ENCODE results near the gene SPDYE3. TPM values are rescaled to one million over a fixed set of nuclear protein-coding genes. Genes with fewer than 3 reads are reported as not detected.
A peak's percentile ranks its signal among the peaks of the same experiment; 100 is the strongest.
"Not testable (repeated sequence)": the region's sequence is repeated elsewhere in the genome, so short reads cannot be mapped to it uniquely, and the experiment has no call there.

SPDYE3 gene
- total RNA-seq, 1 donor from 2014 or later = not detected

DNA sequence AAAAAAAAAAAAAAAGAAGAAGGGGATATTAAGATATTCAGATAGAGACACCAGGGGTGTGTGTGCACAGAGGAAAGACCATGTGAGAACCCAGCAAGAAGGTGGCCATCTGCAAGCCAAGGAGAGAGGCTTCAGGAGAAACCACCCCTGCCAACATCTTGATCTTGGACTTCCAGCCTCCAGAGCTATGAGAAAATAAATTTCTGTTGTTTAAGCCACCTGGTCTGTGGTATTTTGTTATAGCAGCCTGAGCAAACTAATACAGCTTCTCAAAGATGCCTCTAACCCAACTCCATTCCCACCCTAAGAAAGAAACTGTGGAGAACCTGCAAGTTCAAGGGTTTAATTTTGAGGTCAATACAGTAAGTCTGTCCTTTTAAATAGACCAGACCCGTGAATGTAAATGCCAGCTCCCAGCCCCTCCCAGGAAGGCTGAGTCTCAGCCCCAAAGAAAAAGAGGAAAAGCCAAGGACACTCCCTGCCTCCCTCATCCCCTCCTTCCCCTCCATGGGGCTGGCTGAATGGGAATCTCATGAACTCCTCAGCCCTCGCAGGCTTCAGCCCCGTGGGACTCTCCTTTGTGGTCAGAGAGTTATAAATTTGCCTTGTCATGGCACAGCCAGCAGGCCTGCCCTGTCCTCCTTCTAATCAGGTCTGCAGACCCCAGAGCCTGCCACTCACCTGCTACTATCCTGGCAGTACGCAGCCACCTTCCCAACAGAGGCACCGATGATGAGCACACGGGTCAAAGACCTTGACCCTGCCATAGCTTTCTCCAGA is 9.5 kb upstream of the SPDYE3 start:
- not testable (repeated sequence) for H3K27me3 ChIP-seq (ENCODE audit: control insufficient read depth, insufficient read depth, low read length); H3K4me3 ChIP-seq (ENCODE audit: low read depth, low read length); DNase-seq (ENCODE audit: low read depth); H3K36me3 ChIP-seq (ENCODE audit: control insufficient read depth, insufficient read depth, low read length)

- not testable (repeated sequence) for H3K4me3 ChIP-seq (ENCODE audit: low read depth, low read length); H3K27me3 ChIP-seq (ENCODE audit: control insufficient read depth, insufficient read depth, low read length); H3K36me3 ChIP-seq (ENCODE audit: control insufficient read depth, insufficient read depth, low read length); DNase-seq (ENCODE audit: low read depth)
Measured at GRCh38 chr7:100298632-100298895, 8.9 kb upstream of the SPDYE3 start.

DNA sequence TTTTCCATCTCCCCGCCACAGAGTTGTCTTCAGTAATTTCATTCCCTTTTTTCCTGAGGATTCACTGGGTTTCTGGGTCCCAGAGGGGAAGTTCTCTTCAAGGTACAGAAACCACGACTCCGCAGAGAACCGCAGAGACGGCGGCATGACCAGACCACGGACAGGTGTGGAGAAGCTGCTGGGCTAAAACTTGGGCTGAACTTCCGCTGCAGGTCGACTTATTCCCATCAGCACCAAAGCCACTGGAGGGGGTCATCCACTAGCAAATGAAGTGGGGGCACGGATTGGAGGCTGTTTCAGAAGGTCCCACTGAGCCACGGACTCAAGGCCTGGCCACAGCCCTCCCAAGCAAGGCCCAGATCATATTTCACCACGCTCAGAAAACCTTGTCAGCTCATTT is 3.0 kb upstream of the SPDYE3 start:
- H3K4me3 ChIP-seq (ENCODE audit: low read depth, low read length); H3K36me3 ChIP-seq (ENCODE audit: control insufficient read depth, insufficient read depth, low read length); H3K27me3 ChIP-seq (ENCODE audit: control insufficient read depth, insufficient read depth, low read length); DNase-seq (ENCODE audit: low read depth): not testable (repeated sequence)

GRCh38 chr7:100318329-100318728 is 10.8 kb downstream of the SPDYE3 start:
- H3K27me3 ChIP-seq (ENCODE audit: control insufficient read depth, insufficient read depth, low read length); DNase-seq (ENCODE audit: low read depth); H3K36me3 ChIP-seq (ENCODE audit: control insufficient read depth, insufficient read depth, low read length); H3K4me3 ChIP-seq (ENCODE audit: low read depth, low read length): not testable (repeated sequence)

- DNase-seq (ENCODE audit: low read depth); H3K36me3 ChIP-seq (ENCODE audit: control insufficient read depth, insufficient read depth, low read length); H3K27me3 ChIP-seq (ENCODE audit: control insufficient read depth, insufficient read depth, low read length); H3K4me3 ChIP-seq (ENCODE audit: low read depth, low read length): not testable (repeated sequence)
Measured at GRCh38 chr7:100321648-100322047, 14.1 kb downstream of the SPDYE3 start.

DNA sequence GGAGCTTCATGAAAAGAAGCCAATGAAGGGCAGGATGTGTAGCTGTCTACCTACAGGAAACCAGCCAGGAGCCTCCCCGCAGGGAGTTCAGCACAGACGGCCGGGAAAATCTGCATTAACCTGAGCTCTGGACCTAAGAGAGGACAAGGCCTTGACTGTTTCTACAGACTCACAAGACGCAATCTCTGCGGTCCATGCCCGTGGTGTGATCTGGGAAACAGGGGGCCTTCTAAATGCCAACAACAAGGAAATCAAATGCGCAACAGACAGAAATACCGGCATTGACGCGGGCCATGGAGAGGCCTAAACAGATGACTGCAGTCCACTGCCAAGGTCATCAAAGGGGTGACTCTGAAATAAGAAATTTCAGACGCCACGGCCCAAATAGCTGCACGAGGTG is 16.7 kb downstream of the SPDYE3 start:
- H3K4me3 ChIP-seq (ENCODE audit: low read depth, low read length); H3K36me3 ChIP-seq (ENCODE audit: control insufficient read depth, insufficient read depth, low read length); DNase-seq (ENCODE audit: low read depth); H3K27me3 ChIP-seq (ENCODE audit: control insufficient read depth, insufficient read depth, low read length): not testable (repeated sequence)

- not testable (repeated sequence) for H3K36me3 ChIP-seq (ENCODE audit: control insufficient read depth, insufficient read depth, low read length); H3K4me3 ChIP-seq (ENCODE audit: low read depth, low read length); DNase-seq (ENCODE audit: low read depth); H3K27me3 ChIP-seq (ENCODE audit: control insufficient read depth, insufficient read depth, low read length)
Measured at GRCh38 chr7:100325671-100326070, 18.2 kb downstream of the SPDYE3 start.

- H3K27me3 ChIP-seq (ENCODE audit: control insufficient read depth, insufficient read depth, low read length); H3K36me3 ChIP-seq (ENCODE audit: control insufficient read depth, insufficient read depth, low read length); H3K4me3 ChIP-seq (ENCODE audit: low read depth, low read length); DNase-seq (ENCODE audit: low read depth): not testable (repeated sequence)
Measured at GRCh38 chr7:100326914-100327313, 19.4 kb downstream of the SPDYE3 start.

- not testable (repeated sequence) for H3K27me3 ChIP-seq (ENCODE audit: control insufficient read depth, insufficient read depth, low read length); H3K36me3 ChIP-seq (ENCODE audit: control insufficient read depth, insufficient read depth, low read length)
- peak; percentile 63 for DNase-seq (ENCODE audit: low read depth)
- H3K4me3 ChIP-seq (ENCODE audit: low read depth, low read length) = peak overlapping the region; percentile 71
Measured at GRCh38 chr7:100335566-100336466, 28.3 kb downstream of the SPDYE3 start.

GRCh38 chr7:100338083-100338696 is 30.7 kb downstream of the SPDYE3 start:
- DNase-seq (ENCODE audit: low read depth) = peak; percentile 64
- not testable (repeated sequence) for H3K36me3 ChIP-seq (ENCODE audit: control insufficient read depth, insufficient read depth, low read length); H3K27me3 ChIP-seq (ENCODE audit: control insufficient read depth, insufficient read depth, low read length); H3K4me3 ChIP-seq (ENCODE audit: low read depth, low read length)

DNA sequence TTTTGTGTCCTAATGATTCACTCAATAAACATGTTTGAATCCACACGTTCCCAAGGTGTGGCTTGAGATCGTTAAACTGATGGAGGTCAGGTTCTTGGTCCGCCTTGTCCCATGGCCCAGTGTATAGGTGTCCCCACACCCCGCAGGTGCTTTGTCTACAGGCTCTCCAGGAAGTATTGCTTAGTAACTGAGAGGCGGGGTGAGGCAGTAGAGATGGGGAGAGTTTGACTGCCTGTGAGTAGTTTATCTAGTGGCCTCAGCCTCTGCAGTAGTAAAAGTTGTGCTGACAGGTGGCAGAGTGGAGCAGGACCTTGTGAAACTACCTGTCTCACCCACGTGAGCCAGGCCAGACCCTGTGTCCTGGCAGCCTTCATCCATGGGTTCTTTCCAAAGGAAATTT is 33.8 kb downstream of the SPDYE3 start:
- H3K36me3 ChIP-seq (ENCODE audit: control insufficient read depth, insufficient read depth, low read length); DNase-seq (ENCODE audit: low read depth); H3K4me3 ChIP-seq (ENCODE audit: low read depth, low read length); H3K27me3 ChIP-seq (ENCODE audit: control insufficient read depth, insufficient read depth, low read length): not testable (repeated sequence)

All from kidney epithelial cell (primary cell).